Measurements from ENCODE around the gene TLK2.

The TLK2 gene

GRCh38 chr17:62648251-62648955 is 169.8 kb downstream of the TLK2 start:
- Mint-ChIP-seq H3K4me3 (no peak overlapping the region), H3K36me3 (ENCODE audit: low read depth) (no peaks in the 10 kb centered on the region), H3K27ac (no peak overlapping the region), H3K27me3 (ENCODE audit: low read depth) (peaks cover 57% of the 10 kb centered on the region), H3K9me3 (no peaks in the 10 kb centered on the region), H3K4me1 (ENCODE audit: low read depth) (peaks cover 13% of the 10 kb centered on the region)
- DNase-seq (ENCODE audit: low spot score), result no peak

- Mint-ChIP-seq H3K36me3 (ENCODE audit: low read depth) (no peaks in the 10 kb centered on the region), H3K9me3 (no peaks in the 10 kb centered on the region), H3K27me3 (ENCODE audit: low read depth) (peaks cover 59% of the 10 kb centered on the region), H3K4me1 (ENCODE audit: low read depth) (peaks cover 17% of the 10 kb centered on the region), H3K4me3 (no peak overlapping the region), H3K27ac (no peak overlapping the region)
- DNase-seq (ENCODE audit: low spot score), result no peak
Observed at GRCh38 chr17:62648956-62649294, 170.3 kb downstream of the TLK2 start.

- Mint-ChIP-seq H3K27me3 (ENCODE audit: low read depth) (peaks cover 59% of the 10 kb centered on the region), H3K4me1 (ENCODE audit: low read depth) (peaks cover 21% of the 10 kb centered on the region), H3K36me3 (ENCODE audit: low read depth) (no peaks in the 10 kb centered on the region), H3K4me3 (no peak overlapping the region), H3K27ac (no peak overlapping the region), H3K9me3 (no peaks in the 10 kb centered on the region)
- no peak for DNase-seq (ENCODE audit: low spot score)
Observed at GRCh38 chr17:62649570-62649969, 170.9 kb downstream of the TLK2 start.

GRCh38 chr17:62650587-62650986 is 172.0 kb downstream of the TLK2 start:
- no peak for DNase-seq (ENCODE audit: low spot score)

GRCh38 chr17:62652251-62653001 is 173.8 kb downstream of the TLK2 start:
- H3K27ac Mint-ChIP-seq, result no peak overlapping the region
- H3K4me3 Mint-ChIP-seq, result peak overlapping the region; percentile 81
- H3K9me3 Mint-ChIP-seq, result no peaks in the 10 kb centered on the region
- DNase-seq (ENCODE audit: low spot score), result peak; percentile 44
- no peaks in the 10 kb centered on the region for H3K36me3 Mint-ChIP-seq (ENCODE audit: low read depth)
- peaks cover 21% of the 10 kb centered on the region for H3K4me1 Mint-ChIP-seq (ENCODE audit: low read depth)
- peaks cover 62% of the 10 kb centered on the region for H3K27me3 Mint-ChIP-seq (ENCODE audit: low read depth)

More at GRCh38 chr17:62650587-62650986, 172.0 kb downstream of the TLK2 start:
- no peaks in the 10 kb centered on the region for H3K36me3 Mint-ChIP-seq (ENCODE audit: low read depth)
- no peak overlapping the region for H3K4me3 Mint-ChIP-seq
- no peak overlapping the region for H3K27ac Mint-ChIP-seq
- H3K9me3 Mint-ChIP-seq, result no peaks in the 10 kb centered on the region
- H3K27me3 Mint-ChIP-seq (ENCODE audit: low read depth), result peaks cover 60% of the 10 kb centered on the region
- H3K4me1 Mint-ChIP-seq (ENCODE audit: low read depth), result peaks cover 21% of the 10 kb centered on the region

GRCh38 chr17:62653002-62653825 is 174.6 kb downstream of the TLK2 start:
- DNase-seq (ENCODE audit: low spot score), result peak; percentile 93
- Mint-ChIP-seq H3K27me3 (ENCODE audit: low read depth) (peaks cover 58% of the 10 kb centered on the region), H3K4me3 (peak overlapping the region; percentile 81)

GRCh38 chr17:62653826-62654761 is 175.5 kb downstream of the TLK2 start:
- Mint-ChIP-seq H3K9me3 (no peaks in the 10 kb centered on the region), H3K27me3 (ENCODE audit: low read depth) (peaks cover 53% of the 10 kb centered on the region), H3K4me1 (ENCODE audit: low read depth) (peaks cover 21% of the 10 kb centered on the region), H3K4me3 (peak overlapping the region; percentile 81), H3K27ac (no peak overlapping the region), H3K36me3 (ENCODE audit: low read depth) (no peaks in the 10 kb centered on the region)
- no peak for DNase-seq (ENCODE audit: low spot score)

More at GRCh38 chr17:62653002-62653825, 174.6 kb downstream of the TLK2 start:
- Mint-ChIP-seq H3K36me3 (ENCODE audit: low read depth) (no peaks in the 10 kb centered on the region), H3K4me1 (ENCODE audit: low read depth) (peaks cover 21% of the 10 kb centered on the region), H3K9me3 (no peaks in the 10 kb centered on the region), H3K27ac (peak overlapping the region; percentile 41)

- Mint-ChIP-seq H3K27ac (no peak overlapping the region), H3K4me3 (no peak overlapping the region), H3K36me3 (ENCODE audit: low read depth) (no peaks in the 10 kb centered on the region), H3K9me3 (peaks cover 5% of the 10 kb centered on the region), H3K27me3 (ENCODE audit: low read depth) (peaks cover 54% of the 10 kb centered on the region), H3K4me1 (ENCODE audit: low read depth) (peaks cover 21% of the 10 kb centered on the region)
- no peak for DNase-seq (ENCODE audit: low spot score)
Observed at GRCh38 chr17:62655656-62656055, 177.0 kb downstream of the TLK2 start.

- peaks cover 53% of the 10 kb centered on the region for H3K27me3 Mint-ChIP-seq (ENCODE audit: low read depth)
- H3K27ac Mint-ChIP-seq, result no peak overlapping the region
Observed at GRCh38 chr17:62656446-62656845, 177.8 kb downstream of the TLK2 start.

GRCh38 chr17:62657145-62657665 is 178.6 kb downstream of the TLK2 start:
- H3K9me3 Mint-ChIP-seq, result peaks cover 9% of the 10 kb centered on the region
- DNase-seq (ENCODE audit: low spot score), result no peak
- H3K36me3 Mint-ChIP-seq (ENCODE audit: low read depth), result peaks cover 2% of the 10 kb centered on the region
- no peak overlapping the region for H3K27ac Mint-ChIP-seq
- no peak overlapping the region for H3K4me3 Mint-ChIP-seq
- peaks cover 19% of the 10 kb centered on the region for H3K4me1 Mint-ChIP-seq (ENCODE audit: low read depth)
- H3K27me3 Mint-ChIP-seq (ENCODE audit: low read depth), result peaks cover 47% of the 10 kb centered on the region

More at GRCh38 chr17:62656446-62656845, 177.8 kb downstream of the TLK2 start:
- Mint-ChIP-seq H3K9me3 (peaks cover 9% of the 10 kb centered on the region), H3K36me3 (ENCODE audit: low read depth) (peaks cover 2% of the 10 kb centered on the region), H3K4me1 (ENCODE audit: low read depth) (peaks cover 21% of the 10 kb centered on the region), H3K4me3 (no peak overlapping the region)
- DNase-seq (ENCODE audit: low spot score), result no peak

- no peak for DNase-seq (ENCODE audit: low spot score)
Observed at GRCh38 chr17:62657690-62658089, 179.1 kb downstream of the TLK2 start.

GRCh38 chr17:62658136-62658920 is 179.7 kb downstream of the TLK2 start:
- H3K9me3 Mint-ChIP-seq, result peaks cover 9% of the 10 kb centered on the region

More at GRCh38 chr17:62657690-62658089, 179.1 kb downstream of the TLK2 start:
- Mint-ChIP-seq H3K36me3 (ENCODE audit: low read depth) (peaks cover 2% of the 10 kb centered on the region), H3K4me1 (ENCODE audit: low read depth) (peaks cover 15% of the 10 kb centered on the region), H3K27me3 (ENCODE audit: low read depth) (peaks cover 46% of the 10 kb centered on the region), H3K4me3 (no peak overlapping the region), H3K9me3 (peaks cover 9% of the 10 kb centered on the region), H3K27ac (no peak overlapping the region)

More at GRCh38 chr17:62658136-62658920, 179.7 kb downstream of the TLK2 start:
- H3K36me3 Mint-ChIP-seq (ENCODE audit: low read depth), result peaks cover 2% of the 10 kb centered on the region
- H3K27me3 Mint-ChIP-seq (ENCODE audit: low read depth), result peaks cover 44% of the 10 kb centered on the region
- DNase-seq (ENCODE audit: low spot score), result no peak
- no peak overlapping the region for H3K27ac Mint-ChIP-seq
- no peak overlapping the region for H3K4me3 Mint-ChIP-seq
- H3K4me1 Mint-ChIP-seq (ENCODE audit: low read depth), result peaks cover 10% of the 10 kb centered on the region
